H9 (cell line): ENCODE data around the gene CDC25A. TPM values are rescaled to one million over a fixed set of nuclear protein-coding genes. Genes with fewer than 3 reads are reported as not detected.
A peak's percentile ranks its signal among the peaks of the same experiment; 100 is the strongest.

ENCODE experiments used
- DNase-seq: peaks from one replicate; pipeline ENCODE4 v3.0.0-alpha.2; 2017
- H2AFZ ChIP-seq: one replicate; pipeline ENCODE4 v1.6.1; 2013; ENCODE audit warnings: mild to moderate bottlenecking, low read length, control low read depth, moderate library complexity
- H2AK5ac ChIP-seq: 2 replicates; pipeline ENCODE4 v1.6.1; 2013; ENCODE audit warnings: low read length, control low read depth, mixed read lengths; ENCODE audit not compliant: insufficient read length
- H2BK120ac ChIP-seq: one replicate; pipeline ENCODE4 v1.6.1; 2013; ENCODE audit warnings: low read depth, mild to moderate bottlenecking, low read length, control low read depth, inconsistent platforms; ENCODE audit not compliant: poor library complexity, severe bottlenecking
- H2BK12ac ChIP-seq: 2 replicates; pipeline ENCODE4 v1.6.1; 2013; ENCODE audit warnings: low read length, control low read depth, mixed read lengths, low read depth; ENCODE audit not compliant: insufficient read length
- H2BK15ac ChIP-seq: 2 replicates; pipeline ENCODE4 v1.6.1; 2013; ENCODE audit warnings: low read depth, low read length, control low read depth
- H2BK20ac ChIP-seq: one replicate; pipeline ENCODE4 v1.6.1; 2013; ENCODE audit warnings: low read depth, mild to moderate bottlenecking, low read length, control low read depth, inconsistent platforms; ENCODE audit not compliant: poor library complexity, severe bottlenecking
- H2BK5ac ChIP-seq: 2 replicates; pipeline ENCODE4 v1.6.1; 2013; ENCODE audit warnings: low read length, control low read depth, mixed read lengths; ENCODE audit not compliant: insufficient read length
- H3K14ac ChIP-seq: 2 replicates; pipeline ENCODE4 v1.6.1; 2013; ENCODE audit warnings: low read length, control low read depth; ENCODE audit not compliant: insufficient read depth
- H3K18ac ChIP-seq: 2 replicates; pipeline ENCODE4 v1.6.1; 2013; ENCODE audit warnings: low read depth, mild to moderate bottlenecking, mixed read lengths, low read length, control low read depth; ENCODE audit not compliant: insufficient read length
- H3K23ac ChIP-seq: 2 replicates; pipeline ENCODE4 v1.6.1; 2013; ENCODE audit warnings: low read length, control low read depth, mixed read lengths, low read depth; ENCODE audit not compliant: insufficient read length
- H3K23me2 ChIP-seq: 2 replicates; pipeline ENCODE4 v1.6.1; 2013; ENCODE audit warnings: low read depth, mild to moderate bottlenecking, mixed read lengths, low read length, control low read depth; ENCODE audit not compliant: insufficient read length, poor library complexity, severe bottlenecking
- H3K27ac ChIP-seq: 2 replicates; pipeline ENCODE4 v1.5.1; 2013; ENCODE audit warnings: low read length, control low read depth, mixed read lengths, low read depth; ENCODE audit not compliant: insufficient read length
- H3K27me3 ChIP-seq: 2 replicates; pipeline ENCODE4 v1.6.1; 2013; ENCODE audit warnings: low read length, control low read depth, inconsistent platforms; ENCODE audit not compliant: insufficient read depth
- H3K4ac ChIP-seq: 2 replicates; pipeline ENCODE4 v1.6.1; 2013; ENCODE audit warnings: low read depth, mild to moderate bottlenecking, control low read depth, inconsistent platforms, low read length, moderate library complexity
- H3K4me1 ChIP-seq: 2 replicates; pipeline ENCODE4 v1.6.1; 2013; ENCODE audit warnings: low read length, control low read depth, inconsistent platforms; ENCODE audit not compliant: insufficient read depth
- H3K4me2 ChIP-seq: 2 replicates; pipeline ENCODE4 v1.6.1; 2013; ENCODE audit warnings: low read length, control low read depth, mixed read lengths; ENCODE audit not compliant: insufficient read length, insufficient read depth
- H3K56ac ChIP-seq: 2 replicates; pipeline ENCODE4 v1.6.1; 2013; ENCODE audit warnings: low read depth, mild to moderate bottlenecking, mixed read lengths, low read length, control low read depth; ENCODE audit not compliant: insufficient read length
- H3K79me1 ChIP-seq: 2 replicates; pipeline ENCODE4 v1.6.1; 2013; ENCODE audit warnings: low read depth, mild to moderate bottlenecking, moderate library complexity, low read length, control low read depth, inconsistent platforms; ENCODE audit not compliant: insufficient read depth, poor library complexity, severe bottlenecking
- H3K79me2 ChIP-seq: 2 replicates; pipeline ENCODE4 v1.6.1; 2013; ENCODE audit warnings: low read length, control low read depth, inconsistent platforms; ENCODE audit not compliant: insufficient read depth
- H3K9ac ChIP-seq: 2 replicates; pipeline ENCODE4 v1.6.1; 2013; ENCODE audit warnings: low read length, control low read depth, mixed read lengths; ENCODE audit not compliant: insufficient read length; ENCODE audit errors: extremely low read depth
- H3K9me3 ChIP-seq: one replicate; pipeline ENCODE4 v1.6.1; 2013; ENCODE audit warnings: low read depth, low read length, inconsistent platforms; ENCODE audit not compliant: control insufficient read depth
- H3T11ph ChIP-seq: one replicate; pipeline ENCODE4 v1.6.1; 2013; ENCODE audit warnings: mild to moderate bottlenecking, low read length, control low read depth, inconsistent platforms
- H4K20me1 ChIP-seq: one replicate; pipeline ENCODE4 v1.6.1; 2013; ENCODE audit not compliant: control insufficient read depth, insufficient read length, insufficient read depth
- H4K5ac ChIP-seq: 2 replicates; pipeline ENCODE4 v1.6.1; 2013; ENCODE audit warnings: low read depth, mild to moderate bottlenecking, mixed read lengths, low read length, control low read depth; ENCODE audit not compliant: insufficient read length
- H4K8ac ChIP-seq: replicated peaks from 2 replicates; pipeline ENCODE4 v1.6.1; 2013; ENCODE audit warnings: low read length, control low read depth, mixed read lengths, low read depth; ENCODE audit not compliant: insufficient read length
- H4K91ac ChIP-seq: 2 replicates; pipeline ENCODE4 v1.6.1; 2013; ENCODE audit warnings: low read depth, mild to moderate bottlenecking, moderate library complexity, mixed read lengths, low read length, control low read depth; ENCODE audit not compliant: insufficient read length
- H3K27ac Mint-ChIP-seq, 3 experiments: 2 replicates in 2 of 3; 3 replicates in 1 of 3; pipeline ENCODE4 v1.8.0; 2020 to 2021; ENCODE audit warnings: mixed read lengths in 3 of 3, mild to moderate bottlenecking in 1 of 3, moderate library complexity in 1 of 3
- H3K27me3 Mint-ChIP-seq: 2 replicates; pipeline ENCODE4 v1.8.0; 2021; ENCODE audit warnings: low read depth, mild to moderate bottlenecking, moderate library complexity, mixed read lengths
- H3K36me3 Mint-ChIP-seq, 3 experiments: 2 replicates in 2 of 3; 3 replicates in 1 of 3; pipeline ENCODE4 v1.8.0; 2020 to 2021; ENCODE audit warnings: low read depth in 3 of 3, mixed read lengths in 3 of 3; ENCODE audit not compliant: insufficient read depth in 1 of 3
- H3K4me1 Mint-ChIP-seq, 2 experiments: 2 replicates each; pipeline ENCODE4 v1.8.0; 2020; ENCODE audit warnings: mixed read lengths in 2 of 2
- H3K4me3 Mint-ChIP-seq, 2 experiments: 2 replicates in 1 of 2; 3 replicates in 1 of 2; pipeline ENCODE4 v1.8.0; 2020 to 2021; ENCODE audit warnings: mild to moderate bottlenecking in 2 of 2, mixed read lengths in 2 of 2, moderate library complexity in 1 of 2
- H3K9me3 Mint-ChIP-seq, 2 experiments: 2 replicates in 1 of 2; 3 replicates in 1 of 2; pipeline ENCODE4 v1.8.0; 2020; ENCODE audit warnings: mild to moderate bottlenecking in 2 of 2, mixed read lengths in 2 of 2, moderate library complexity in 1 of 2
- CTCF ChIP-seq: fragments of 200-600 bp; sonication (generic); conservative IDR thresholded peaks from 3 replicates; pipeline ENCODE4 v1.8.0; 2021; ENCODE audit warnings: antibody characterized with exemption, mild to moderate bottlenecking
- WGBS: extraction: QIAGEN DNeasy Blood & Tissue Kit; methylation state at CpG from one replicate; pipeline ENCODE4 v1.1.7; 2013; ENCODE audit warnings: missing lambda C conversion rate, low lambda C conversion rate, mixed read lengths; ENCODE audit not compliant: insufficient read length; ENCODE audit errors: extremely low coverage; 5-methylcytosine and 5-hydroxymethylcytosine counted together
- total RNA-seq: library from RNA; stranded (reverse); gene quantifications from 2 replicates; pipeline ENCODE4 v1.2.1, GENCODE V29; 2021

CDC25A gene
- total RNA-seq, 1 experiment from 2014 or later: 83.3 TPM

GRCh38 chr3:48189321-48189720, 1.1 kb upstream of the CDC25A start:
- Histone ChIP-seq H3K9me3 (no peaks in the 10 kb centered on the region), H4K8ac (no peak overlapping the region), H4K5ac (no peak overlapping the region), H3K4me2 (no peak overlapping the region), H3K4me1 (peaks cover 7% of the 10 kb centered on the region; the same call in 1 of the 2 replicates), H3K14ac (no peak overlapping the region), H3K79me2 (peaks cover 11% of the 10 kb centered on the region; the same call in 1 of the 2 replicates), H3K56ac (no peak overlapping the region), H3K4ac (no peak overlapping the region), H4K91ac (no peak overlapping the region), H3K9ac (no peak overlapping the region), H2BK5ac (no peak overlapping the region), H3K27me3 (no peaks in the 10 kb centered on the region), H2BK15ac (no peak overlapping the region), H3T11ph (no peak overlapping the region), H2AFZ (no peak overlapping the region), H3K79me1 (peaks cover 7% of the 10 kb centered on the region), H2AK5ac (no peak overlapping the region), H2BK20ac (no peak overlapping the region), H4K20me1 (no peaks in the 10 kb centered on the region), H3K18ac (no peak overlapping the region), H2BK12ac (no peak overlapping the region), H3K27ac (no peak overlapping the region), H3K23me2 (peaks cover 9% of the 10 kb centered on the region), H2BK120ac (no peak overlapping the region), H3K23ac (no peak overlapping the region)
- Mint-ChIP-seq H3K27me3 (peaks cover 3% of the 10 kb centered on the region; the same call in 1 of the 2 replicates), H3K4me1 (peaks cover 38 to 42% of the 10 kb centered on the region in 2 experiments), H3K9me3 (no peaks in the 10 kb centered on the region; a peak in 1 of 5 replicates), H3K36me3 (peaks cover 26 to 30% (median 29%) of the 10 kb centered on the region in 3 experiments), H3K4me3 (peak overlapping the region in 1 of 2 experiments; percentile 87; a peak in 1 of 5 replicates), H3K27ac (peak overlapping the region in 1 of 3 experiments; percentile 58; a peak in 1 of 7 replicates)
- no peak for TF ChIP-seq CTCF
- no CpG with 5 or more reads among the region's 6 CpGs for WGBS
- no peak for DNase-seq
